Ascending aorta (tissue), 2 donors: ENCODE results near the gene VMO1. TPM values are rescaled to one million over a fixed set of nuclear protein-coding genes. Genes with fewer than 3 reads are reported as not detected.
"Not testable (repeated sequence)": the region's sequence is repeated elsewhere in the genome, so short reads cannot be mapped to it uniquely, and the experiment has no call there.

Source experiments
- DNase-seq, 2 donors: peaks; one replicate each; pipeline ENCODE4 v3.0.0-alpha.2; 2019; ENCODE audit warnings: low spot score in 2 of 2
- H3K27ac ChIP-seq, 2 donors: fragments of 200-600 bp; sonication (generic); one replicate each; pipeline ENCODE4 v1.5.1; 2016 to 2017; ENCODE audit warnings: mild to moderate bottlenecking in 1 of 2
- H3K27me3 ChIP-seq: fragments of 200-600 bp; sonication (generic); one replicate; pipeline ENCODE4 v1.5.1; 2017
- H3K36me3 ChIP-seq, 2 donors: fragments of 200-600 bp; sonication (generic); one replicate each; pipeline ENCODE4 v1.5.1; 2016
- H3K4me1 ChIP-seq, 2 donors: fragments of 200-600 bp; sonication (generic); one replicate each; pipeline ENCODE4 v1.5.1; 2016 to 2017; ENCODE audit warnings: mild to moderate bottlenecking in 1 of 2
- H3K4me3 ChIP-seq, 2 donors: fragments of 200-600 bp; sonication (generic); one replicate each; pipeline ENCODE4 v1.5.1; 2016 to 2017; ENCODE audit warnings: mild to moderate bottlenecking in 1 of 2
- H3K9me3 ChIP-seq, 2 donors: fragments of 200-600 bp; sonication (generic); one replicate each; pipeline ENCODE4 v1.5.1; 2016
- intact Hi-C: fragments of 100-400 bp; cut with DNase I; formaldehyde crosslinking; loops from one replicate; pipeline ENCODE4 v1.15.1; 2023
- total RNA-seq: library from RNA; depleted of rRNA; stranded (reverse); fragments of >200 nt; gene quantifications from one replicate; pipeline ENCODE4 v1.1.0, GENCODE V29; 2016
- TF ChIP-seq, protein P1 (sequence below), 3 experiments: fragments of 200-600 bp in 2 of 3; fragments of 450-650 bp in 1 of 3; sonication (generic) in 2 of 3; IDR thresholded peaks; one replicate each; pipeline ENCODE4 v1.5.1; 2016 to 2019; ENCODE audit warnings: antibody characterized with exemption in 3 of 3, mild to moderate bottlenecking in 1 of 3, moderate library complexity in 1 of 3

Gene VMO1, protein sequence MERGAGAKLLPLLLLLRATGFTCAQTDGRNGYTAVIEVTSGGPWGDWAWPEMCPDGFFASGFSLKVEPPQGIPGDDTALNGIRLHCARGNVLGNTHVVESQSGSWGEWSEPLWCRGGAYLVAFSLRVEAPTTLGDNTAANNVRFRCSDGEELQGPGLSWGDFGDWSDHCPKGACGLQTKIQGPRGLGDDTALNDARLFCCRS
- not detected for total RNA-seq

GRCh38 chr17:4786106-4786511, at the start of gene VMO1:
Gene VMO1 (minus strand): TSS chr17:4786364. CDS start chr17:4786352, 12 bp downstream.
- peak in 1 of 2 donors; percentile 69 for DNase-seq
- H3K4me1 ChIP-seq: peaks cover 9 to 31% of the 10 kb centered on the region in 2 donors
- peak within 1 kb of the TSS; percentile 38 to 53 for H3K4me3 ChIP-seq
- no peaks in the 10 kb centered on the region for H3K9me3 ChIP-seq
- TF ChIP-seq, protein P1, sequence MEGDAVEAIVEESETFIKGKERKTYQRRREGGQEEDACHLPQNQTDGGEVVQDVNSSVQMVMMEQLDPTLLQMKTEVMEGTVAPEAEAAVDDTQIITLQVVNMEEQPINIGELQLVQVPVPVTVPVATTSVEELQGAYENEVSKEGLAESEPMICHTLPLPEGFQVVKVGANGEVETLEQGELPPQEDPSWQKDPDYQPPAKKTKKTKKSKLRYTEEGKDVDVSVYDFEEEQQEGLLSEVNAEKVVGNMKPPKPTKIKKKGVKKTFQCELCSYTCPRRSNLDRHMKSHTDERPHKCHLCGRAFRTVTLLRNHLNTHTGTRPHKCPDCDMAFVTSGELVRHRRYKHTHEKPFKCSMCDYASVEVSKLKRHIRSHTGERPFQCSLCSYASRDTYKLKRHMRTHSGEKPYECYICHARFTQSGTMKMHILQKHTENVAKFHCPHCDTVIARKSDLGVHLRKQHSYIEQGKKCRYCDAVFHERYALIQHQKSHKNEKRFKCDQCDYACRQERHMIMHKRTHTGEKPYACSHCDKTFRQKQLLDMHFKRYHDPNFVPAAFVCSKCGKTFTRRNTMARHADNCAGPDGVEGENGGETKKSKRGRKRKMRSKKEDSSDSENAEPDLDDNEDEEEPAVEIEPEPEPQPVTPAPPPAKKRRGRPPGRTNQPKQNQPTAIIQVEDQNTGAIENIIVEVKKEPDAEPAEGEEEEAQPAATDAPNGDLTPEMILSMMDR (IDR thresholded peaks at IDR 0.05): no peak
- no peaks in the 10 kb centered on the region for H3K36me3 ChIP-seq
- no peak within 1 kb of the TSS for H3K27ac ChIP-seq
- intact Hi-C loops: loop anchor here (5.0 kb wide), 1 partner anchor 54 kb away; the partner anchor contains the start of gene MED11
- no peaks in the 10 kb centered on the region for H3K27me3 ChIP-seq

DNA sequence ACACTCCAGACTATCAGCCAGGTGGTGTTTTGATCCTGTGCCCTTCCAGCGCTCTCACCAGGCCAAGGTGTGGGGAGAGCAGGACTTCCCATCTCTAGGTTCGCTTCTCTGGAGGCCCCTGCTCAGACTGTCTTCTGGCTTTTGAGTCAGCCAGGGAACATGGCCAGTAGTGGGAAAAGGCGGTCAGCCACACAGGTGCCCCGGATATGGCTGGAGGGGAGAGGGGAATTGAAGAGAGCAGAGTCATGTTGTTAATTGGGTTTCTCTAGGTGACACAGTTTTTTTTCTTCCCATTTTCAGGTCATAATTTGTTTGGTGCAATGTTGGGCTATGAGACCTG, 48.5 kb upstream of the VMO1 start:
- Histone ChIP-seq H3K4me3 (peak overlapping the region in 1 of 2 donors; percentile 75), H3K27ac (peak overlapping the region; percentile 84 to 87), H3K9me3 (no peaks in the 10 kb centered on the region), H3K27me3 (no peaks in the 10 kb centered on the region), H3K4me1 (peaks cover 0 to 9% of the 10 kb centered on the region in 2 donors), H3K36me3 (no peaks in the 10 kb centered on the region)
- no peak for DNase-seq
- intact Hi-C loops: loop anchor here (5.0 kb wide), 1 partner anchor 48 kb away; no protein-coding TSS in a partner anchor
- TF ChIP-seq, protein P1 (IDR thresholded peaks at IDR 0.05): no peak

GRCh38 chr17:4833941-4834680, 47.9 kb upstream of the VMO1 start:
- Histone ChIP-seq H3K27ac (peak overlapping the region; percentile 84 to 87), H3K36me3 (no peaks in the 10 kb centered on the region), H3K4me3 (peak overlapping the region; percentile 75 to 82), H3K9me3 (no peaks in the 10 kb centered on the region), H3K27me3 (no peaks in the 10 kb centered on the region), H3K4me1 (peaks cover 0 to 9% of the 10 kb centered on the region in 2 donors)
- intact Hi-C loops: loop anchor here (1.0 kb wide), 1 partner anchor 44 kb away; no protein-coding TSS in a partner anchor
- peak in 1 of 2 donors; percentile 69 for DNase-seq
- TF ChIP-seq, protein P1 (IDR thresholded peaks at IDR 0.05): no peak

GRCh38 chr17:4833178-4833940, 47.2 kb upstream of the VMO1 start, which contains the start of gene MINK1:
Gene MINK1 (plus strand): TSS chr17:4833340. CDS start chr17:4833584, 244 bp downstream.
- intact Hi-C loops: loop anchor here (1.0 kb wide), 1 partner anchor 43 kb away; no protein-coding TSS in a partner anchor
- Histone ChIP-seq H3K4me3 (peak within 1 kb of the TSS; percentile 75 to 82), H3K36me3 (no peaks in the 10 kb centered on the region), H3K9me3 (no peaks in the 10 kb centered on the region), H3K27me3 (no peaks in the 10 kb centered on the region), H3K4me1 (peaks cover 0 to 9% of the 10 kb centered on the region in 2 donors), H3K27ac (peak within 1 kb of the TSS; percentile 84 to 87)
- DNase-seq: peak; percentile 59 to 93
- TF ChIP-seq, protein P1 (IDR thresholded peaks at IDR 0.05): no peak

DNA sequence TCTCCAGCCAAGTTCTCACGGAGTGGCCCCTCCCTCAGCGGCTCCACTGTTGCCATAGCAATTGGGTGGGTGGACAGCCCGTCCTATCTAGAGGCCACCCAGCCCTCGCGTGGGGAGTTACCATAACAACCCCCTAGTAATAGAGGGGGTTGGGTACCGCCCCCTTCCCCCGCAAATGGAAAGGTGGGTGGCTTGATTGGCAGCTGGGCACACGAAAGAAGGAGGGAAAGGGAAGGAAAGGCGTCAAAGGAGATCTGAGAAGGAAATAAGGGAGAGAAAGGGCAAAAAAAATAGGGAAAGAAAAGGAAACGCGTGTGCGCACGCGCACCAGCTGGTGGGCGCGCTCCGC, 46.6 kb upstream of the VMO1 start:
- Histone ChIP-seq H3K4me3 (peak overlapping the region; percentile 75 to 82), H3K27ac (peak overlapping the region; percentile 84 to 87)
- not testable (repeated sequence) for H3K27me3 ChIP-seq, DNase-seq, H3K9me3 ChIP-seq, H3K4me1 ChIP-seq, H3K36me3 ChIP-seq
- intact Hi-C loops: loop anchor here (1.0 kb wide), 1 partner anchor 43 kb away; no protein-coding TSS in a partner anchor
